ENCODE measurements around the gene IL20RA. TPM values are rescaled to one million over a fixed set of nuclear protein-coding genes. Genes with fewer than 3 reads are reported as not detected.

The IL20RA gene
- total and polyA plus RNA-seq, 2 of the 8 experiments (the other 6 are each of a cell fraction or from before 2014, with no cell fraction given), result 1.3 to 1.7 TPM

DNA sequence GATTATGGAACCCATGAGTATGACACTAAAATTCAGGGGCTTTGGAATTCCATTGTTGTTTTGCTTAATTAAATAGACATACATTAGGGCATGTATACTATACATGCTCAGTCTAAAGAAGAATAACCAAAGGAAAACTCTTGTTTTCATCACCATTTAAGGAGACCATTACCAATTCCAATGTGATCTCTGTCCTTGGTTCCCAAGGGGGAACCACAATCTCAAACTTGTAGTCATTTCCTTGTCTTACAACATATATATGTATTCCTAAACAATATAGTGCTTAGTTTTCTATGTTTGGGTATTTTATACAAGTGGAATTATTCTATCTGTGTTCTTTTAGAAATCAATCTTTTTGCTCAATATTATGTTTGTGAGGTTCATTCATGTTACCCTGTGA is 49.2 kb downstream of the IL20RA start (continued):
- TF ChIP-seq, protein P1, sequence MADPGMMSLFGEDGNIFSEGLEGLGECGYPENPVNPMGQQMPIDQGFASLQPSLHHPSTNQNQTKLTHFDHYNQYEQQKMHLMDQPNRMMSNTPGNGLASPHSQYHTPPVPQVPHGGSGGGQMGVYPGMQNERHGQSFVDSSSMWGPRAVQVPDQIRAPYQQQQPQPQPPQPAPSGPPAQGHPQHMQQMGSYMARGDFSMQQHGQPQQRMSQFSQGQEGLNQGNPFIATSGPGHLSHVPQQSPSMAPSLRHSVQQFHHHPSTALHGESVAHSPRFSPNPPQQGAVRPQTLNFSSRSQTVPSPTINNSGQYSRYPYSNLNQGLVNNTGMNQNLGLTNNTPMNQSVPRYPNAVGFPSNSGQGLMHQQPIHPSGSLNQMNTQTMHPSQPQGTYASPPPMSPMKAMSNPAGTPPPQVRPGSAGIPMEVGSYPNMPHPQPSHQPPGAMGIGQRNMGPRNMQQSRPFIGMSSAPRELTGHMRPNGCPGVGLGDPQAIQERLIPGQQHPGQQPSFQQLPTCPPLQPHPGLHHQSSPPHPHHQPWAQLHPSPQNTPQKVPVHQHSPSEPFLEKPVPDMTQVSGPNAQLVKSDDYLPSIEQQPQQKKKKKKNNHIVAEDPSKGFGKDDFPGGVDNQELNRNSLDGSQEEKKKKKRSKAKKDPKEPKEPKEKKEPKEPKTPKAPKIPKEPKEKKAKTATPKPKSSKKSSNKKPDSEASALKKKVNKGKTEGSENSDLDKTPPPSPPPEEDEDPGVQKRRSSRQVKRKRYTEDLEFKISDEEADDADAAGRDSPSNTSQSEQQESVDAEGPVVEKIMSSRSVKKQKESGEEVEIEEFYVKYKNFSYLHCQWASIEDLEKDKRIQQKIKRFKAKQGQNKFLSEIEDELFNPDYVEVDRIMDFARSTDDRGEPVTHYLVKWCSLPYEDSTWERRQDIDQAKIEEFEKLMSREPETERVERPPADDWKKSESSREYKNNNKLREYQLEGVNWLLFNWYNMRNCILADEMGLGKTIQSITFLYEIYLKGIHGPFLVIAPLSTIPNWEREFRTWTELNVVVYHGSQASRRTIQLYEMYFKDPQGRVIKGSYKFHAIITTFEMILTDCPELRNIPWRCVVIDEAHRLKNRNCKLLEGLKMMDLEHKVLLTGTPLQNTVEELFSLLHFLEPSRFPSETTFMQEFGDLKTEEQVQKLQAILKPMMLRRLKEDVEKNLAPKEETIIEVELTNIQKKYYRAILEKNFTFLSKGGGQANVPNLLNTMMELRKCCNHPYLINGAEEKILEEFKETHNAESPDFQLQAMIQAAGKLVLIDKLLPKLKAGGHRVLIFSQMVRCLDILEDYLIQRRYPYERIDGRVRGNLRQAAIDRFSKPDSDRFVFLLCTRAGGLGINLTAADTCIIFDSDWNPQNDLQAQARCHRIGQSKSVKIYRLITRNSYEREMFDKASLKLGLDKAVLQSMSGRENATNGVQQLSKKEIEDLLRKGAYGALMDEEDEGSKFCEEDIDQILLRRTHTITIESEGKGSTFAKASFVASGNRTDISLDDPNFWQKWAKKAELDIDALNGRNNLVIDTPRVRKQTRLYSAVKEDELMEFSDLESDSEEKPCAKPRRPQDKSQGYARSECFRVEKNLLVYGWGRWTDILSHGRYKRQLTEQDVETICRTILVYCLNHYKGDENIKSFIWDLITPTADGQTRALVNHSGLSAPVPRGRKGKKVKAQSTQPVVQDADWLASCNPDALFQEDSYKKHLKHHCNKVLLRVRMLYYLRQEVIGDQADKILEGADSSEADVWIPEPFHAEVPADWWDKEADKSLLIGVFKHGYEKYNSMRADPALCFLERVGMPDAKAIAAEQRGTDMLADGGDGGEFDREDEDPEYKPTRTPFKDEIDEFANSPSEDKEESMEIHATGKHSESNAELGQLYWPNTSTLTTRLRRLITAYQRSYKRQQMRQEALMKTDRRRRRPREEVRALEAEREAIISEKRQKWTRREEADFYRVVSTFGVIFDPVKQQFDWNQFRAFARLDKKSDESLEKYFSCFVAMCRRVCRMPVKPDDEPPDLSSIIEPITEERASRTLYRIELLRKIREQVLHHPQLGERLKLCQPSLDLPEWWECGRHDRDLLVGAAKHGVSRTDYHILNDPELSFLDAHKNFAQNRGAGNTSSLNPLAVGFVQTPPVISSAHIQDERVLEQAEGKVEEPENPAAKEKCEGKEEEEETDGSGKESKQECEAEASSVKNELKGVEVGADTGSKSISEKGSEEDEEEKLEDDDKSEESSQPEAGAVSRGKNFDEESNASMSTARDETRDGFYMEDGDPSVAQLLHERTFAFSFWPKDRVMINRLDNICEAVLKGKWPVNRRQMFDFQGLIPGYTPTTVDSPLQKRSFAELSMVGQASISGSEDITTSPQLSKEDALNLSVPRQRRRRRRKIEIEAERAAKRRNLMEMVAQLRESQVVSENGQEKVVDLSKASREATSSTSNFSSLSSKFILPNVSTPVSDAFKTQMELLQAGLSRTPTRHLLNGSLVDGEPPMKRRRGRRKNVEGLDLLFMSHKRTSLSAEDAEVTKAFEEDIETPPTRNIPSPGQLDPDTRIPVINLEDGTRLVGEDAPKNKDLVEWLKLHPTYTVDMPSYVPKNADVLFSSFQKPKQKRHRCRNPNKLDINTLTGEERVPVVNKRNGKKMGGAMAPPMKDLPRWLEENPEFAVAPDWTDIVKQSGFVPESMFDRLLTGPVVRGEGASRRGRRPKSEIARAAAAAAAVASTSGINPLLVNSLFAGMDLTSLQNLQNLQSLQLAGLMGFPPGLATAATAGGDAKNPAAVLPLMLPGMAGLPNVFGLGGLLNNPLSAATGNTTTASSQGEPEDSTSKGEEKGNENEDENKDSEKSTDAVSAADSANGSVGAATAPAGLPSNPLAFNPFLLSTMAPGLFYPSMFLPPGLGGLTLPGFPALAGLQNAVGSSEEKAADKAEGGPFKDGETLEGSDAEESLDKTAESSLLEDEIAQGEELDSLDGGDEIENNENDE (IDR thresholded peaks at IDR 0.05; ENCODE audit: insufficient replicate concordance, low read length), result no peak
- TF ChIP-seq TAF1 (IDR thresholded peaks at IDR 0.05; ENCODE audit: low read depth, low read length), result no peak
- TF ChIP-seq, protein P2, sequence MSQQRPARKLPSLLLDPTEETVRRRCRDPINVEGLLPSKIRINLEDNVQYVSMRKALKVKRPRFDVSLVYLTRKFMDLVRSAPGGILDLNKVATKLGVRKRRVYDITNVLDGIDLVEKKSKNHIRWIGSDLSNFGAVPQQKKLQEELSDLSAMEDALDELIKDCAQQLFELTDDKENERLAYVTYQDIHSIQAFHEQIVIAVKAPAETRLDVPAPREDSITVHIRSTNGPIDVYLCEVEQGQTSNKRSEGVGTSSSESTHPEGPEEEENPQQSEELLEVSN (IDR thresholded peaks at IDR 0.05), result no peak
- TF ChIP-seq BACH1 (IDR thresholded peaks at IDR 0.05; ENCODE audit: low read length), result no peak
- no peak for TF ChIP-seq KDM1A (IDR thresholded peaks at IDR 0.05; ENCODE audit: borderline replicate concordance, low read length)
- TF ChIP-seq, protein P3, sequence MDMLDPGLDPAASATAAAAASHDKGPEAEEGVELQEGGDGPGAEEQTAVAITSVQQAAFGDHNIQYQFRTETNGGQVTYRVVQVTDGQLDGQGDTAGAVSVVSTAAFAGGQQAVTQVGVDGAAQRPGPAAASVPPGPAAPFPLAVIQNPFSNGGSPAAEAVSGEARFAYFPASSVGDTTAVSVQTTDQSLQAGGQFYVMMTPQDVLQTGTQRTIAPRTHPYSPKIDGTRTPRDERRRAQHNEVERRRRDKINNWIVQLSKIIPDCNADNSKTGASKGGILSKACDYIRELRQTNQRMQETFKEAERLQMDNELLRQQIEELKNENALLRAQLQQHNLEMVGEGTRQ (IDR thresholded peaks at IDR 0.05; ENCODE audit: low read length), result no peak
- TF ChIP-seq SP1 (IDR thresholded peaks at IDR 0.05; ENCODE audit: low read depth, low read length), result no peak
- no peak for TF ChIP-seq EGR1 (IDR thresholded peaks at IDR 0.05; ENCODE audit: borderline replicate concordance, low read depth, low read length)
- TF ChIP-seq JUND (IDR thresholded peaks at IDR 0.05; ENCODE audit: low read length), result no peak
